Measurements from ENCODE around the gene THPO.

The THPO gene

DNA sequence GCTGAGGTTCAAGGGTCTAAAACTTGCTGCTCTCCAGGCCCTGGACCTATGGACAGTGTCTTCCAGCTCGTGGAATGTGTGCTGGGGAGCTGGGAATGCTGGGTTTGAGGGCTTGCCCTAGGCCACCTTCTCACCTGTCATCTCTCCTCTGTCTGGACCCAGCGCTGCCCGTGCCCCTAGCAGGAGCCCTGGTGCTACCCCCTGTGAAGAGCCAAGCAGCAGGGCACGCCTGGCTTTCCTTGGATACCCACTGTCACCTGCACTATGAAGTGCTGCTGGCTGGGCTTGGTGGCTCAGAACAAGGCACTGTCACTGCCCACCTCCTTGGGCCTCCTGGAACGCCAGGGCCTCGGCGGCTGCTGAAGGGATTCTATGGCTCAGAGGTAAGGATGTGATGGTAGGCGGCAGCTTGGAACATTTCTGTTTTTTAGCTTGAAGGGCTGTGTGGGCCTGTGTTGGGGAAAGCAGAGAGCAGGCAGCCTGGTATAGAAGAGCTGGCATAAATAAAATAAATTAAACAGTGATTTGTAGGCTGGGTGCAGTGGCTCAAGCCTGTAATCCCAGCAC lies 6.9 kb upstream of the THPO start:
- no peak for DNase-seq (ENCODE audit: low read depth in 2 of 2)

- no peak for DNase-seq (ENCODE audit: low read depth in 2 of 2)
These were observed 6.3 kb upstream of the THPO start for GRCh38 chr3:184384342-184384741.

GRCh38 chr3:184383033-184383740 lies 5.2 kb upstream of the THPO start:
- DNase-seq (ENCODE audit: low read depth in 2 of 2) = no peak

DNA sequence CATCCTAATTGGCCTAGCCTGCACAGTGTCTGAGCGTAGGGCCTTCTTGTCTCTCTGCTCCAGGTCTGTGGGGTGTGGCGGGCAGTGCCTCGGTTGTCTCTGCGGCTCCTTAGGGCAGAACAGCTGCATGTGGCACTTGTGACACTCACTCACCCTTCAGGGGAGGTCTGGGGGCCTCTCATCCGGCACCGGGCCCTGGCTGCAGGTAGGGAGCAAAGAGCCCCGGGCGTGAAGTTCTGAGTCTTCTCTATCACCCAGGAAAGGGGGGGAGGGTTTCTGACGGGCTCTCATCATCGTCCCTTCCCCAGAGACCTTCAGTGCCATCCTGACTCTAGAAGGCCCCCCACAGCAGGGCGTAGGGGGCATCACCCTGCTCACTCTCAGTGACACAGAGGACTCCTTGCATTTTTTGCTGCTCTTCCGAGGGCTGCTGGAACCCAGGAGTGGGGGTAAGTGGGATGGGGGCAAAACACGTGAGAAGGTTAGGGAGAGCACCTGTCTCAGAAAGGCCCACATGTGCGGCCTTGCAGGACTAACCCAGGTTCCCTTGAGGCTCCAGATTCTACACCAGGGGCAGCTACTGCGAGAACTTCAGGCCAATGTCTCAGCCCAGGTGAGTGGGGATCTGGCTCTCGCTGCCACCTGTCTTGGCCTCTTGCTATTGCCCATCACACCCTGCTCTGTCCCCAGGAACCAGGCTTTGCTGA lies 4.5 kb upstream of the THPO start:
- no peak for DNase-seq (ENCODE audit: low read depth in 2 of 2)

GRCh38 chr3:184381261-184382224 lies 3.5 kb upstream of the THPO start:
- no peak for DNase-seq (ENCODE audit: low read depth in 2 of 2)

DNA sequence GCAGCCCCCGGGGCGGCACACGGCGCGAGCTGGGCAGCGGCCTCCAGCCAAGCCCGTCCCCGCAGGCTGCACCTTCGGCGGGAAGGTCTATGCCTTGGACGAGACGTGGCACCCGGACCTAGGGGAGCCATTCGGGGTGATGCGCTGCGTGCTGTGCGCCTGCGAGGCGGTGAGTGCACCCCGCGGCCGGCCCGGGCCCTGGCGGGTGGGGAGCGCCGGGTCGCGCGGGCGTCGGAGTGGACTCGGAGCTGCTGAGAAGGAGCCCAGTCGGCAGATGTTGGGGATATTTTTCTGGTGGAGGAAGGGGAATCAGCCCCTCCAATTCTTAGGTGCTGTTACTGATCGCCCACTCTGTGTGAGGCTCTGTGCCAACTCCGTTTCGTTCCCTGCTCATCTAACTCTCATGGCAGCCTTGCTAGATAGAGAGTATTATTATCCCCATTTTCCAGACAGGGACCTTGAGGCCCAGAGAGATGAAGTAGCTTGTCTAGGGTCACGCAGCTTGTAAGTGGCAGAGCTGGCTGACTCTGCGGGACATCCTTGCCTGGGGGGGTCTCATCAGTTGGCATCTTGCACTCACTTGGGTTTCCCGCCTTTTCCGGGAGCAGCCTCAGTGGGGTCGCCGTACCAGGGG lies 2.7 kb upstream of the THPO start:
- DNase-seq (ENCODE audit: low read depth in 2 of 2) = no peak

GRCh38 chr3:184380185-184380626 lies 2.2 kb upstream of the THPO start:
- no peak for DNase-seq (ENCODE audit: low read depth in 2 of 2)

GRCh38 chr3:184379358-184380184 lies 1.6 kb upstream of the THPO start, which contains the start of gene CHRD:
CHRD (plus strand) TSS chr3:184380054; CDS start chr3:184380319, 265 bp downstream.
- no peak for DNase-seq (ENCODE audit: low read depth in 2 of 2)

GRCh38 chr3:184378651-184379357 lies 797 bp upstream of the THPO start:
- no peak for DNase-seq (ENCODE audit: low read depth in 2 of 2)

GRCh38 chr3:184377374-184377773 lies 633 bp downstream of the THPO start:
- no peak for DNase-seq (ENCODE audit: low read depth in 2 of 2)

- DNase-seq (ENCODE audit: low read depth in 2 of 2) = no peak
These were observed 2.1 kb downstream of the THPO start for GRCh38 chr3:184375747-184376461.

- no peak for DNase-seq (ENCODE audit: low read depth in 2 of 2)
These were observed 4.6 kb downstream of the THPO start for GRCh38 chr3:184373422-184373821.

DNA sequence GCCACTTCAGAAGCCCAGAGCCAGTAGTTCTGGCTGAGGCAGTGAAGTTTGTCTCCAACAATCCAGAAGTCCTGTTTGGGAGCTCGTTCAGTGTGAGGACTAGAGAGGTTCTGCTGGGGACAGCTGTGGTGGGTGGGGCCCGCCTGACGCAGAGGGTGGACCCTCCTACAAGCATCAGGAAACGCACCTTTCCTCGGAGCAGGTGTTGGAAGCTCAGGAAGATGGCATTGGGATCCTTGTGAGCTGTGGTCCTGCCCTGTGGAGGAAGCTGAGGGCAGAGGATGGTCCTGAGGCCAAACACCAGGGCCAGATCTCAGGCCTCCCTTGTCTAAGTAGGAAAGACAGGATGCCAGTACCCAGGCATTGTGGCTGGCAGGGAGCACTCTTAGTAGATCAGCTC lies 5.1 kb downstream of the THPO start:
- no peak for DNase-seq (ENCODE audit: low read depth in 2 of 2)

DNA sequence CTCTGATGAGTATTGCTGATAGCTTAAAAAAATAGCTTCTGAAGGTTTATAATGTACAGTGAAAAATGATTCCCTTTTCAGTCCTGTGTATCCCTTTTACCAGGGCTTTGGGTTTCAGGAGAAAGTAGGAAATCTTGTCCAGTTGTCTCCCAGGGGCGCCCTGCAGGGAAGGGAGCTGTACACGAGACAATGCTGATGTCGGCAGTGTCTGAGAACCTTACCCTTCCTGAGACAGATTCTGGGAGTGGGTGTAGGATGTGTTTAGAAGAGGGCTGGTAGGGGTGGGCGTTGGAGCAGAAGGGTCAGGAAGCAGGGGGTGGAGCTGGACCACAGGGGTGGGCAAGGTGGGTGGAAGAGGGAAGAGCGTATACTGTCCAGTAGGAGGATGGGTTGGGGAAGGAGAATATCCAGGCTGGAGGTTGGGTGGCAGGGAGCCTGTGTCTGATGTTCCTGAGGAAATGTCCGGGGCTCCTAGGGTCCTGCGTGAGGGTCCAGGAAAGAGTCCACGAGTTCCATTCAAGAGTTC lies 5.6 kb downstream of the THPO start:
- no peak for DNase-seq (ENCODE audit: low read depth in 2 of 2)

DNA sequence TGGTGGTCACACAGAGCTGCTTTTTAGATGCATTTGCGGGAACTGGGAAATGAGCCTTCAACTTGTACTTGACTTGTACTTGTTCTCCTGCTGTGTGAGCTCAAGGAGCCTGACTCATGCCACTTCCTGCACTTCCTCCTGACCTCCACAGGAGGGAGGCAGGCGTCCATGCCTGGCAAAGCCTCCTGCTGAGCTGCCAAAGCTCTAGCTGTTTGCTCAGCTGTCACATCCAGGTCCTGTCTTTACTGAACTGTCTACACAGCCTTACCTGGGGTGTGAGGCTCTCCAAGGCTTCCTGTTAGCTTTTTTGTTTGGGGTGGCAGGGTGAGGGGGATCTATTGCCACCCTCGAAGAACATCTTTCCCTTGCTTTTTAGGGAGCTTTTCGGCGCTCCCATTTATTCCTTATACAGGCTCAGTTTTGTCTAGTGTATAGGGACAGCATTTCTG lies 6.4 kb downstream of the THPO start:
- peak; percentile 35 to 51 for DNase-seq (ENCODE audit: low read depth in 2 of 2)

- no peak for DNase-seq (ENCODE audit: low read depth in 2 of 2)
These were observed 9.3 kb downstream of the THPO start for GRCh38 chr3:184368586-184369183.

- DNase-seq (ENCODE audit: low read depth in 2 of 2) = no peak
These were observed 9.9 kb downstream of the THPO start for GRCh38 chr3:184368116-184368515.

- DNase-seq (ENCODE audit: low read depth in 2 of 2) = no peak
These were observed 11.3 kb downstream of the THPO start for GRCh38 chr3:184366619-184367289.

Data from stimulated activated CD4-positive, alpha-beta T cell treated with anti-CD3 and anti-CD28 coated beads, Interleukin-4, amount 100 ng/mL, for 48 hours (primary cell).